ENCODE data around the gene CEL.

The CEL gene

DNA sequence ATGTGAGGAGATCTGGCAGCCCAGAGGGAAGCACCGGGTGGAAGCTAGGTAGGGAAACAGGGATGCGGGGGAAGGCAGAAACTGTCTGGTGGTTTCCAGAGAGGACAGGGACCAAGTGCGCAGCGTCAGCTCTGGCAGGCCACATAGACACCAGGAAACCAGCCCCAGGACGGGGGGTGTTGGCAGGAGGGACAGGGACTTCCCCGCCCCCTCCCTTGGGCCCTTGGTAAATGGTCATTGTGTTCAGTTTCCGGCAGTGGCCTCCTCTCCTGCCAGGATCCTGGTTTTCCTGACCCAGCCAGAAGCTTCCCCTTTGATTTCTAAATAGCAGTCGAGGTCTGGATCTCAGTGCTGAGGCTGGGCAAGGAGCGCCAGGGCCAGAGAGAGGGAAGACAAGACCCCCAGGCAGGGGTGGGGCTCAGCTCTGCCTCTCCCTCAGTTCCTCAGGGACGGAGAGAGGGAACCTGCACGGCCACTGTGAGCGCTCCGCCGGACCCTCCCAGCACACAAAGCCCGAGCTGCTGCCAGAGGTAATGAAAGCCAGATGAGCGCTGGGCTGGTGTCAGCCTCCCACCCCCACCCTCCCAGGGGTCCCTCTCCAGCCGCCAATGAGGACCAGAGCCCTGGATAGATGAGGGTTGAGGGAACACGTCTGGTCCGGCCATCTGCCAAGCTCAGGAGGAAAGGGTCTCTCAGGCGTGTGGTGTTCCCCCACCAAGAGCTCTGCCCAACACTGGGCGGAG is 57.5 kb downstream of the CEL start:
- DNase-seq = peak; percentile 69

DNA sequence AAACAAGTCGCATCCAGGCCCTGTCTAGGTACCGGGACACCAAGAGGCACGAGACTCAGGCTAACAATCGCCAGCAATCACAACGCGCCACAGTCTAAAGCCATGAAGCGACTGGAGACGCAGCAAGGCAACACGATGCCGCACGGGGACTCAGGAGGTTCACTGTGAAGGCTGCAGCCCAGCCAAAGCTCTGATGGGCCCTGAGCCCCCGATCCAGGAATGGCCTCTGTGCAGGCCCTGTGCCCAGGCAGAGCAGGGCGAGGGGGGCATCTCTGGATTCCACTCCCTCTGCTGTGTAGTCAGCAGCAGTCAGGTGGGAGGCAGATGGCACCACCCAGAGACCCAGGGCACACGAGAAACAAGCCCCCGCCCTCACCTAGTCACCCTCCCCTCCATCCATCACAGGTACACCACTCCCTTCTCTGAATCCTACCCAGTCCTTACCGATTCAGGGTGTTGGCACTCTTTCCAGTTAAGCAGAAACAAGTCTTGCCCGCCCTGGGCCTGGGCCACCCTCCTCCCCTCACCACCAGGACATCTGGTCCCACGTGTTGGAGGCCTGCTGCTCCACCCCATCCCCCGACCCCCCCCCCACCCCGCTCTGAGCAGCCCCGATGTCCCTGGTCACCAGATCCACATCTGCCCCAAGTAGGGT is 58.2 kb downstream of the CEL start:
- DNase-seq = peak; percentile 46

DNA sequence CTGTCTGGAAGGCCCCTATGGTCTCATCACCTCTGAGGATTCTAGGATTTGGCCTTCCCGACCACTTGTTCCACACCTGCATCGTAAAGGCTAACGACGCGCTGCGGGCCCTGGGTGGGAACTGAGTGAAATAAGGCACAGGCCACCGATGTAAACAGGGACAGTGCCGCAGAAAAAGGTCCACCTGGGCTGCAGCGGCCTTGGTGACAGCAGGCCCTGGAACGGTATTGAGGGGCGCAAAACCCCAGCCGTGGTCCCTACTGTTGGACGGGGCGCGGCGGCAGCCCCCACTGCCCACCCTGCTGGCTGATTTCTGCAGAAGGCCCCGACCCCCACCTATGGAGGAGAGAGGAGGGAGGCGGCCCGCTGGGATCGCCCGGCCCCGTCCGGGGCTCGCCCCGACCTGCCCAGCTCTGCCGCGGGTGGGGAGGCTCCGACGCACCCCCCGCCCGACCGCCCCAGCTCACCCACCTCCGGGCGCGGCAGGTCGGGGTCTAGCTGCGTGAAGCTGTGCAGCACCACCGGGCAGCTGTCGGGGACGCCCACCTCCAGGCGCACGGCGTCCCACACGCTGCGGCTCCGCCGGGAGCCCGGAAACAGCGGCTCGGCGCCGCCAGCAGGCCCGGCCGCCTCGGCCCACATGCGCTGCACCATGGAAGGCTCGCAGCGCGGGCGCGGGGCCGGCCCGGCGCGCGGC is 58.9 kb downstream of the CEL start:
- peak; percentile 46 for DNase-seq
